Endothelial cell of umbilical vein (primary cell): ENCODE results near the gene BANF2. TPM values are rescaled to one million over a fixed set of nuclear protein-coding genes. Genes with fewer than 3 reads are reported as not detected.

ENCODE experiments used
- BruUV-seq: library from RNA; stranded (reverse); fragments of 400-500 nt; replicated peaks from 2 replicates; lab custom pipeline; 2021; lab: Mats Ljungman, UMichigan
- CTCF ChIA-PET: fragments of 300-600, 350-600 bp; sonication (Branson Sonifier 250); formaldehyde crosslinking; loops from one replicate; lab custom pipeline; 2021; ENCODE audit warnings: antibody characterized with exemption, inconsistent platforms; lab: Charles Lee
- POLR2A ChIA-PET: fragments of 300-600, 350-600 bp; sonication (Branson Sonifier 250); formaldehyde crosslinking; loops from one replicate; lab custom pipeline; 2021; ENCODE audit warnings: antibody characterized with exemption, inconsistent platforms; lab: Charles Lee
- DNase-seq: peaks from one replicate; pipeline ENCODE4 v3.0.0-alpha.2; 2011; ENCODE audit warnings: low read depth, low spot score
- FAIRE-seq: peaks from 2 replicates; lab custom pipeline; 2011; peaks lifted over from hg19 to GRCh38; lab: Jason Lieb, UNC
- H2AFZ ChIP-seq: 2 replicates; pipeline ENCODE4 v1.6.0; 2012; ENCODE audit warnings: low read depth, low read length, control low read depth, inconsistent platforms
- H3K27ac ChIP-seq: 2 replicates; pipeline ENCODE4 v1.5.1; 2011; ENCODE audit warnings: low read depth, mild to moderate bottlenecking, control low read depth, low read length, moderate library complexity; ENCODE audit not compliant: insufficient read depth
- H3K27me3 ChIP-seq, 2 experiments: 2 replicates each; pipeline versions ENCODE4 v1.6.0 to v1.6.1; 2011; ENCODE audit warnings: low read length in 2 of 2, mixed read lengths in 1 of 2; ENCODE audit not compliant: control insufficient read depth in 2 of 2, insufficient read depth in 2 of 2
- H3K36me3 ChIP-seq, 2 experiments: 2 replicates in 1 of 2; 3 replicates in 1 of 2; pipeline ENCODE4 v1.5.1; 2011; ENCODE audit warnings: low read length in 2 of 2, mild to moderate bottlenecking in 1 of 2, moderate library complexity in 1 of 2; ENCODE audit not compliant: control insufficient read depth in 2 of 2, insufficient read depth in 2 of 2; ENCODE audit errors: extremely low read depth in 1 of 2
- H3K4me1 ChIP-seq: 3 replicates; pipeline ENCODE4 v1.5.1; 2011; ENCODE audit warnings: mild to moderate bottlenecking, low read length; ENCODE audit not compliant: control insufficient read depth, insufficient read depth; ENCODE audit errors: extremely low read depth
- H3K4me2 ChIP-seq: 2 replicates; pipeline ENCODE4 v1.6.1; 2011; ENCODE audit warnings: low read length, control low read depth, mixed read lengths; ENCODE audit not compliant: insufficient read depth
- H3K4me3 ChIP-seq, 3 experiments: fragments of 200-600 bp in 1 of 3; sonication (generic), shearing (Covaris generic) in 1 of 3; replicated peaks in 1 of 3; 2 replicates each; pipeline ENCODE4 v1.5.1; 2011 to 2016; ENCODE audit warnings: control low read depth in 3 of 3, low read length in 3 of 3, mild to moderate bottlenecking in 2 of 3, inconsistent platforms in 1 of 3, low read depth in 1 of 3, moderate library complexity in 1 of 3; ENCODE audit not compliant: insufficient read depth in 1 of 3
- H3K79me2 ChIP-seq: 2 replicates; pipeline ENCODE4 v1.6.0; 2012; ENCODE audit warnings: low read length, inconsistent platforms; ENCODE audit not compliant: control insufficient read depth, insufficient read depth
- H3K9ac ChIP-seq: replicated peaks from 2 replicates; pipeline ENCODE3; 2011; ENCODE audit warnings: low read length, control low read depth; ENCODE audit not compliant: insufficient read depth; ENCODE audit errors: extremely low read depth
- H3K9me1 ChIP-seq: replicated peaks from 3 replicates; pipeline ENCODE4 v1.6.0; 2011; ENCODE audit warnings: mild to moderate bottlenecking, low read length; ENCODE audit not compliant: control insufficient read depth, insufficient read depth; ENCODE audit errors: extremely low read depth
- H3K9me3 ChIP-seq: replicated peaks from 2 replicates; pipeline ENCODE4 v1.5.1; 2012; ENCODE audit warnings: low read length, inconsistent platforms; ENCODE audit not compliant: control insufficient read depth, insufficient read depth
- H4K20me1 ChIP-seq: replicated peaks from 2 replicates; pipeline ENCODE3; 2011; ENCODE audit warnings: mild to moderate bottlenecking, low read length; ENCODE audit not compliant: control insufficient read depth, insufficient read depth; ENCODE audit errors: extremely low read depth
- CTCF ChIP-seq, 2 donors: IDR thresholded peaks; 1 replicate in 1 of 2; 2 replicates in 1 of 2; pipeline ENCODE4 v1.5.1; 2011; ENCODE audit warnings: low read length in 2 of 2, mild to moderate bottlenecking in 2 of 2, moderate library complexity in 2 of 2, control low read depth in 1 of 2, inconsistent platforms in 1 of 2, low read depth in 1 of 2; ENCODE audit not compliant: insufficient read depth in 1 of 2; ENCODE audit errors: extremely low read depth in 1 of 2
- EZH2 ChIP-seq: IDR thresholded peaks from 2 replicates; pipeline ENCODE4 v1.6.1; 2012; ENCODE audit warnings: borderline replicate concordance, low read depth, mild to moderate bottlenecking, moderate library complexity, low read length, inconsistent platforms; ENCODE audit not compliant: severe bottlenecking
- FOS ChIP-seq: IDR thresholded peaks from 2 replicates; pipeline ENCODE4 v1.6.1; 2011; ENCODE audit warnings: mild to moderate bottlenecking, low read length, moderate library complexity, borderline replicate concordance; ENCODE audit not compliant: insufficient read depth
- GATA2 ChIP-seq: IDR thresholded peaks from 2 replicates; pipeline ENCODE4 v1.7.0; 2011; ENCODE audit warnings: low read depth, mild to moderate bottlenecking, moderate library complexity, mixed read lengths, low read length; ENCODE audit not compliant: insufficient read length, insufficient read depth
- JUN ChIP-seq: IDR thresholded peaks from 2 replicates; pipeline ENCODE4 v1.6.1; 2011; ENCODE audit warnings: borderline replicate concordance, low read depth; ENCODE audit not compliant: insufficient read length, insufficient read depth
- MAX ChIP-seq: IDR thresholded peaks from 2 replicates; pipeline ENCODE4 v1.6.1; 2011; ENCODE audit not compliant: insufficient read depth, insufficient read length
- MYC ChIP-seq: IDR thresholded peaks from one replicate; pipeline ENCODE4 v1.6.1; 2011; ENCODE audit warnings: mild to moderate bottlenecking, low read depth, low read length
- POLR2A ChIP-seq: IDR thresholded peaks from 2 replicates; pipeline ENCODE4 v1.6.1; 2012; ENCODE audit warnings: low read depth, mild to moderate bottlenecking, control low read depth, low read length
- POLR2AphosphoS5 ChIP-seq: IDR thresholded peaks from 2 replicates; pipeline ENCODE4 v1.6.1; 2012; ENCODE audit warnings: low read depth, mild to moderate bottlenecking, control low read depth, low read length, moderate library complexity; ENCODE audit not compliant: insufficient read depth
- dilution Hi-C: fragments of 300-500 bp; cut with MboI; formaldehyde crosslinking; loops from one replicate; pipeline ENCODE4 v1.15.0; 2019; ENCODE audit warnings: low sequenced_read_pairs; ENCODE audit not compliant: extremely low pct_ligation_motif_present
- intact Hi-C: fragments of 100-400 bp; cut with micrococcal nuclease; formaldehyde crosslinking; loops from one replicate; pipeline ENCODE4 v1.10.0; 2022
- polyA plus RNA-seq, 4 experiments: library from polyadenylated mRNA; depleted of rRNA in 3 of 4; stranded (reverse) in 3 of 4; unstranded in 1 of 4; fragments of >200 nt; gene quantifications; 2 replicates each; pipeline versions ENCODE4 v1.2.1 to v1.2.3, GENCODE V29; 2011 to 2012; ENCODE audit warnings: missing spikeins in 1 of 4
- total RNA-seq: library from RNA; stranded (reverse); gene quantifications from 2 replicates; pipeline ENCODE4 v1.2.3, GENCODE V29; 2021

The BANF2 gene
- total and polyA plus RNA-seq, 2 donors (not counting 3 experiments of a cell fraction or from before 2014, with no cell fraction given): not detected

GRCh38 chr20:17659801-17660200, 40.0 kb upstream of the BANF2 start:
- BruUV-seq: TSS peak; percentile 92
- dilution Hi-C loops: no loop called here
- ChIA-PET POLR2A (no interaction called here), CTCF (no interaction called here)
- Histone ChIP-seq H3K9me1 (no peaks in the 10 kb centered on the region), H3K79me2 (peaks cover 61% of the 10 kb centered on the region), H3K27me3 (no peaks in the 10 kb centered on the region), H3K9me3 (no peaks in the 10 kb centered on the region), H3K27ac (no peak overlapping the region), H3K4me2 (no peak overlapping the region), H3K4me3 (no peak overlapping the region), H3K36me3 (peaks cover 14 to 17% of the 10 kb centered on the region in 2 experiments), H4K20me1 (no peaks in the 10 kb centered on the region), H3K9ac (no peak overlapping the region), H2AFZ (no peak overlapping the region), H3K4me1 (peaks cover 5% of the 10 kb centered on the region)
- DNase-seq (no peak), FAIRE-seq (no peak)
- intact Hi-C loops: no loop called here
- TF ChIP-seq FOS (no peak), POLR2A (no peak), JUN (no peak), GATA2 (no peak), MAX (no peak), MYC (no peak), CTCF (IDR thresholded peaks at IDR 0.05; ENCODE audit: extremely low read depth in 1 of 2, insufficient read depth in 1 of 2, low read depth in 1 of 2, low read length in 2 of 2) (no peak), POLR2AphosphoS5 (no peak), EZH2 (no peak)
